HepG2 (cell line): ENCODE measurements around the gene FGD6. TPM values are rescaled to one million over a fixed set of nuclear protein-coding genes. Genes with fewer than 3 reads are reported as not detected.
"Not testable (repeated sequence)": the region's sequence is repeated elsewhere in the genome, so short reads cannot be mapped to it uniquely, and the experiment has no call there.

ENCODE experiments used
- ATAC-seq: fragments of 200-7000 bp; cut with Tn5 transposase; 3 replicates; pipeline ENCODE4 v1.9.1; 2020; ENCODE audit warnings: mild to moderate bottlenecking, moderate library complexity
- BruUV-seq: library from RNA; stranded (reverse); fragments of 400-500 nt; replicated peaks from 2 replicates; lab custom pipeline; 2021; lab: Mats Ljungman, UMichigan
- CTCF ChIA-PET: fragments of 300-600 bp; formaldehyde crosslinking; extraction: SDS; loops from one replicate; lab custom pipeline; 2021; ENCODE audit warnings: low total read pairs, inconsistent platforms, low intra/inter-chr PET ratio; lab: Yijun Ruan, JAX
- POLR2A ChIA-PET: fragments of 350-600 bp; sonication (Branson Sonifier 250); formaldehyde crosslinking; loops from one replicate; lab custom pipeline; 2020; ENCODE audit warnings: antibody characterized with exemption, inconsistent platforms; lab: Yijun Ruan, JAX
- DNase-seq: peaks from one replicate; pipeline ENCODE4 v3.0.0-alpha.2; 2015; ENCODE audit warnings: low spot score
- FAIRE-seq: peaks from 3 replicates; lab custom pipeline; 2011; peaks lifted over from hg19 to GRCh38; lab: Jason Lieb, UNC
- H2AFZ ChIP-seq: one replicate; pipeline ENCODE4 v1.6.1; 2011; ENCODE audit warnings: low read length, inconsistent platforms
- H3K27ac ChIP-seq: fragments of 300-600 bp; 3 replicates; pipeline ENCODE4 v1.8.0; 2011; ENCODE audit warnings: mixed run types, mild to moderate bottlenecking, mixed read lengths, low read length, inconsistent platforms; ENCODE audit not compliant: insufficient read depth; ENCODE audit errors: extremely low read length
- H3K27me3 ChIP-seq, 2 experiments: fragments of 200-600 bp in 1 of 2; 2 replicates in 1 of 2; 3 replicates in 1 of 2; pipeline versions ENCODE4 v1.6.0 to v1.8.0; 2011; ENCODE audit warnings: low read length in 2 of 2, mild to moderate bottlenecking in 2 of 2, moderate library complexity in 2 of 2, inconsistent platforms in 1 of 2; ENCODE audit not compliant: insufficient read depth in 2 of 2, control insufficient read depth in 1 of 2
- H3K36me3 ChIP-seq, 2 experiments: fragments of 200-600 bp in 1 of 2; replicated peaks in 1 of 2; 2 replicates in 1 of 2; 3 replicates in 1 of 2; pipeline versions ENCODE4 v1.5.1 to v1.8.0; 2011; ENCODE audit warnings: low read length in 2 of 2, inconsistent platforms in 1 of 2; ENCODE audit not compliant: insufficient read depth in 2 of 2, control insufficient read depth in 1 of 2
- H3K4me1 ChIP-seq: 2 replicates; pipeline ENCODE4 v1.5.1; 2012; ENCODE audit warnings: low read length, inconsistent platforms; ENCODE audit not compliant: insufficient read depth
- H3K4me2 ChIP-seq: 2 replicates; pipeline ENCODE4 v1.6.0; 2011; ENCODE audit warnings: low read depth, low read length, inconsistent platforms
- H3K4me3 ChIP-seq, 3 experiments: fragments of 200-600 bp in 1 of 3; sonication (generic), shearing (Covaris generic) in 1 of 3; replicated peaks in 1 of 3; 2 replicates each; pipeline ENCODE4 v1.5.1; 2011 to 2016; ENCODE audit warnings: low read length in 3 of 3, inconsistent platforms in 2 of 3, low read depth in 2 of 3, mild to moderate bottlenecking in 2 of 3, control low read depth in 1 of 3, mixed read lengths in 1 of 3; ENCODE audit not compliant: insufficient read depth in 1 of 3
- H3K79me2 ChIP-seq: one replicate; pipeline ENCODE4 v1.6.1; 2011; ENCODE audit warnings: low read length, inconsistent platforms; ENCODE audit not compliant: insufficient read depth
- H3K9ac ChIP-seq: 2 replicates; pipeline ENCODE4 v1.6.0; 2011; ENCODE audit warnings: mild to moderate bottlenecking, low read depth, low read length, inconsistent platforms; ENCODE audit not compliant: insufficient read depth
- H3K9me3 ChIP-seq: 2 replicates; pipeline ENCODE4 v1.5.1; 2012; ENCODE audit warnings: mild to moderate bottlenecking, low read length
- H4K20me1 ChIP-seq: 2 replicates; pipeline ENCODE4 v1.6.0; 2011; ENCODE audit warnings: inconsistent platforms, mild to moderate bottlenecking, low read length, moderate library complexity; ENCODE audit not compliant: insufficient read depth
- FOXA1 ChIP-seq, 2 experiments: fragments of 450-650 bp in 1 of 2; sonication (generic) in 1 of 2; formaldehyde crosslinking in 1 of 2; IDR thresholded peaks; 2 replicates each; pipeline versions ENCODE4 v1.4.0 to v1.6.1; 2016 to 2020; ENCODE audit warnings: missing genetic modification reagents in 1 of 2
- ZNF274 ChIP-seq: sonication (generic); formaldehyde crosslinking; IDR thresholded peaks from 2 replicates; pipeline ENCODE4 v1.5.1; 2020; ENCODE audit warnings: mild to moderate bottlenecking, missing genetic modification reagents
- ZNF33B ChIP-seq: sonication (generic); formaldehyde crosslinking; IDR thresholded peaks from 2 replicates; pipeline ENCODE4 v1.5.1; 2020; ENCODE audit warnings: mild to moderate bottlenecking, missing genetic modification reagents
- WGBS: methylation state at CpG from one replicate; pipeline ENCODE4 v1.1.6; 2017; ENCODE audit warnings: low lambda C conversion rate; 5-methylcytosine and 5-hydroxymethylcytosine counted together
- in situ Hi-C: cut with HindIII; loops from 2 replicates; pipeline ENCODE4 v1.10.0; 2017; ENCODE audit warnings: low pct_unique_long_range_greater_than_20kb; ENCODE audit not compliant: extremely low pct_ligation_motif_present
- intact Hi-C: fragments of 100-400 bp; cut with micrococcal nuclease; formaldehyde crosslinking; loops from one replicate; pipeline ENCODE4 v1.10.0; 2022; ENCODE audit not compliant: unreplicated experiment
- polyA plus RNA-seq, 8 experiments: library from polyadenylated mRNA; depleted of rRNA in 3 of 8; stranded (reverse) in 7 of 8; unstranded in 1 of 8; fragments of >200 nt; fragmentation: Illumina TruSeq in 4 of 8; extraction: Trizol in 4 of 8; gene quantifications; 2 replicates each; pipeline versions ENCODE4 v1.2.1 to v1.2.3, GENCODE V29; 2011 to 2016; ENCODE audit warnings: low read depth in 4 of 8, missing spikeins in 1 of 8, mixed read lengths in 1 of 8; ENCODE audit not compliant: insufficient read depth in 1 of 8
- total RNA-seq, 5 experiments: library from RNA; depleted of rRNA; stranded (reverse); fragments of >200 nt; fragmentation: Illumina TruSeq; extraction: Trizol; gene quantifications; 2 replicates each; pipeline ENCODE4 v1.2.3, GENCODE V29; 2016; ENCODE audit warnings: low read depth in 1 of 5
- TF ChIP-seq, protein P1 (sequence below): sonication (generic); formaldehyde crosslinking; IDR thresholded peaks from 2 replicates; pipeline ENCODE4 v1.5.1; 2020; ENCODE audit warnings: mild to moderate bottlenecking, missing genetic modification reagents, borderline replicate concordance
- TF ChIP-seq, protein P2 (sequence below): sonication (generic); formaldehyde crosslinking; IDR thresholded peaks from 2 replicates; pipeline ENCODE4 v1.4.0; 2020; ENCODE audit warnings: mild to moderate bottlenecking, missing genetic modification reagents

Gene FGD6
- total and polyA plus RNA-seq, 2 of the 13 experiments (the other 11 are each of a cell fraction or from before 2014, with no cell fraction given), result 2.2 to 4.3 TPM

DNA sequence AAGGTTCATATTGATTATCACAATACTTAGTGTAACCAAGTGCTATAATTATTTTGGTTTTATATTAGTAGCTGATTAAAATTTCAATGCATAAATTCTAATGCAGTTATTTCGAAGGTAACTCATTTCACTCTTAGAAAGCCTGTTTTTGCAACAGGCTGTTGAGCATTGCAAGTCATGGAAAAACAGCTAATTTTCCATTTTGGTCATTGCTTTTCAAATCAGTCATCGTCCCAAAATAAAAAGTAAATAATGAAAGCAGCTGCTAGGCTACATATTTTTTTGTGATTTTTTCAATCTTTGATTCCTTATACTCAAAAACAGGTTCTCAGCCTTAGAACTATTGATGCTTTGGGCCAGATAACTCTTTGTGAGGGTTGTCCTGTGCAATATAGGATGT, 23.3 kb upstream of the FGD6 start (continued):
- TF ChIP-seq ZNF33B (CRISPR knock-in tag) (no peak), ZNF274 (CRISPR knock-in tag) (no peak)
- TF ChIP-seq, protein P1, sequence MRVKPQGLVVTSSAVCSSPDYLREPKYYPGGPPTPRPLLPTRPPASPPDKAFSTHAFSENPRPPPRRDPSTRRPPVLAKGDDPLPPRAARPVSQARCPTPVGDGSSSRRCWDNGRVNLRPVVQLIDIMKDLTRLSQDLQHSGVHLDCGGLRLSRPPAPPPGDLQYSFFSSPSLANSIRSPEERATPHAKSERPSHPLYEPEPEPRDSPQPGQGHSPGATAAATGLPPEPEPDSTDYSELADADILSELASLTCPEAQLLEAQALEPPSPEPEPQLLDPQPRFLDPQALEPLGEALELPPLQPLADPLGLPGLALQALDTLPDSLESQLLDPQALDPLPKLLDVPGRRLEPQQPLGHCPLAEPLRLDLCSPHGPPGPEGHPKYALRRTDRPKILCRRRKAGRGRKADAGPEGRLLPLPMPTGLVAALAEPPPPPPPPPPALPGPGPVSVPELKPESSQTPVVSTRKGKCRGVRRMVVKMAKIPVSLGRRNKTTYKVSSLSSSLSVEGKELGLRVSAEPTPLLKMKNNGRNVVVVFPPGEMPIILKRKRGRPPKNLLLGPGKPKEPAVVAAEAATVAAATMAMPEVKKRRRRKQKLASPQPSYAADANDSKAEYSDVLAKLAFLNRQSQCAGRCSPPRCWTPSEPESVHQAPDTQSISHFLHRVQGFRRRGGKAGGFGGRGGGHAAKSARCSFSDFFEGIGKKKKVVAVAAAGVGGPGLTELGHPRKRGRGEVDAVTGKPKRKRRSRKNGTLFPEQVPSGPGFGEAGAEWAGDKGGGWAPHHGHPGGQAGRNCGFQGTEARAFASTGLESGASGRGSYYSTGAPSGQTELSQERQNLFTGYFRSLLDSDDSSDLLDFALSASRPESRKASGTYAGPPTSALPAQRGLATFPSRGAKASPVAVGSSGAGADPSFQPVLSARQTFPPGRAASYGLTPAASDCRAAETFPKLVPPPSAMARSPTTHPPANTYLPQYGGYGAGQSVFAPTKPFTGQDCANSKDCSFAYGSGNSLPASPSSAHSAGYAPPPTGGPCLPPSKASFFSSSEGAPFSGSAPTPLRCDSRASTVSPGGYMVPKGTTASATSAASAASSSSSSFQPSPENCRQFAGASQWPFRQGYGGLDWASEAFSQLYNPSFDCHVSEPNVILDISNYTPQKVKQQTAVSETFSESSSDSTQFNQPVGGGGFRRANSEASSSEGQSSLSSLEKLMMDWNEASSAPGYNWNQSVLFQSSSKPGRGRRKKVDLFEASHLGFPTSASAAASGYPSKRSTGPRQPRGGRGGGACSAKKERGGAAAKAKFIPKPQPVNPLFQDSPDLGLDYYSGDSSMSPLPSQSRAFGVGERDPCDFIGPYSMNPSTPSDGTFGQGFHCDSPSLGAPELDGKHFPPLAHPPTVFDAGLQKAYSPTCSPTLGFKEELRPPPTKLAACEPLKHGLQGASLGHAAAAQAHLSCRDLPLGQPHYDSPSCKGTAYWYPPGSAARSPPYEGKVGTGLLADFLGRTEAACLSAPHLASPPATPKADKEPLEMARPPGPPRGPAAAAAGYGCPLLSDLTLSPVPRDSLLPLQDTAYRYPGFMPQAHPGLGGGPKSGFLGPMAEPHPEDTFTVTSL (CRISPR knock-in tag), result no peak

DNA sequence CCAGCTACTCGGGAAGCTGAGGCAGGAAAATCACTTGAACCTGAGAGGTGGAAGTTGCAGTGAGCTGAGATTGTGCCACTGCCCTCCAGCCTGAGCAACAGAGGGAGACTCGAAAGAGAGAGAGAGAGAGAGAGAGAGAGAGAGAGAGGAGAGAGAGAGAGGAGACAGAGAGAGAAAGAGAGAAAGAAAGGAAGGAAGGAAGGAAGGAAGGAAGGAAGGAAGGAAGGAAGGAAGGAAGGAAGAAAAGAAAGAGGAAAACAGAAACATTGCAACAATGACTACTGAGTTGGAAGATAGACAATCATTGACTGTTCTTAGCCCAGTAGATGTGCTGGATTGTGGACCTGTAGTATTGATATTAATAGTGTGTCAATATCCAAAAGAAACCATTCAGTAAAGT, 22.6 kb upstream of the FGD6 start:
- FAIRE-seq; intact Hi-C loops; CTCF ChIA-PET; H3K36me3 ChIP-seq; in situ Hi-C loops; H3K9ac ChIP-seq; DNase-seq; H2AFZ ChIP-seq; H3K4me3 ChIP-seq; BruUV-seq; H3K27ac ChIP-seq; H3K4me2 ChIP-seq; H3K9me3 ChIP-seq; POLR2A ChIA-PET; H3K27me3 ChIP-seq; H4K20me1 ChIP-seq; TF ChIP-seq FOXA1 (CRISPR knock-in tag; IDR thresholded peaks at IDR 0.05): not testable (repeated sequence)
- H3K79me2 ChIP-seq, result peaks cover 50% of the 10 kb centered on the region
- WGBS, result 92% methylated on average over 2 of the region's 2 CpGs
- peaks cover 28% of the 10 kb centered on the region for H3K4me1 ChIP-seq
- TF ChIP-seq, protein P2, sequence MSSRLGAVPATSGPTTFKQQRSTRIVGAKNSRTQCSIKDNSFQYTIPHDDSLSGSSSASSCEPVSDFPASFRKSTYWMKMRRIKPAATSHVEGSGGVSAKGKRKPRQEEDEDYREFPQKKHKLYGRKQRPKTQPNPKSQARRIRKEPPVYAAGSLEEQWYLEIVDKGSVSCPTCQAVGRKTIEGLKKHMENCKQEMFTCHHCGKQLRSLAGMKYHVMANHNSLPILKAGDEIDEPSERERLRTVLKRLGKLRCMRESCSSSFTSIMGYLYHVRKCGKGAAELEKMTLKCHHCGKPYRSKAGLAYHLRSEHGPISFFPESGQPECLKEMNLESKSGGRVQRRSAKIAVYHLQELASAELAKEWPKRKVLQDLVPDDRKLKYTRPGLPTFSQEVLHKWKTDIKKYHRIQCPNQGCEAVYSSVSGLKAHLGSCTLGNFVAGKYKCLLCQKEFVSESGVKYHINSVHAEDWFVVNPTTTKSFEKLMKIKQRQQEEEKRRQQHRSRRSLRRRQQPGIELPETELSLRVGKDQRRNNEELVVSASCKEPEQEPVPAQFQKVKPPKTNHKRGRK (CRISPR knock-in tag), result 0 out of 2 replicates have a peak, but pooled peaks have one; percentile 47
- TF ChIP-seq FOXA1 (IDR thresholded peaks at IDR 0.05), result 0 out of 2 replicates have a peak, but pooled peaks have one; percentile 30
- peak; percentile 47; the same call in 2 of the 3 replicates for ATAC-seq
